Activated B cell treated with CpG ODN at 0.5 μM for 24 hours (primary cell): Measurements from ENCODE around the gene EXD3. TPM values are rescaled to one million over a fixed set of nuclear protein-coding genes. Genes with fewer than 3 reads are reported as not detected.
A peak's percentile ranks its signal among the peaks of the same experiment; 100 is the strongest.

Experiments used
- ATAC-seq: fragments of 200-7000 bp; cut with Tn5 transposase; one replicate; pipeline ENCODE4 v1.10.0; 2021; ENCODE audit warnings: low read depth, mild to moderate bottlenecking, moderate library complexity
- CTCF ChIA-PET: fragments of 350-600 bp; sonication (Branson Sonifier 250); formaldehyde crosslinking; loops from one replicate; lab custom pipeline; 2021; ENCODE audit warnings: antibody characterized with exemption; lab: Charles Lee
- POLR2A ChIA-PET: fragments of 350-600 bp; sonication (Branson Sonifier 250); formaldehyde crosslinking; loops from one replicate; lab custom pipeline; 2021; ENCODE audit warnings: antibody characterized with exemption; lab: Charles Lee
- DNase-seq: peaks from one replicate; pipeline ENCODE4 v3.0.0; 2022
- H3K27ac Mint-ChIP-seq: one replicate; pipeline ENCODE4 v1.8.0; 2020; ENCODE audit warnings: mixed read lengths
- H3K27me3 Mint-ChIP-seq: one replicate; pipeline ENCODE4 v1.8.0; 2021; ENCODE audit warnings: mixed read lengths
- H3K36me3 Mint-ChIP-seq: one replicate; pipeline ENCODE4 v1.8.0; 2021; ENCODE audit warnings: low read depth, mixed read lengths
- H3K4me1 Mint-ChIP-seq: one replicate; pipeline ENCODE4 v1.8.0; 2021; ENCODE audit warnings: mixed read lengths
- H3K4me3 Mint-ChIP-seq: one replicate; pipeline ENCODE4 v1.8.0; 2020; ENCODE audit warnings: mild to moderate bottlenecking, mixed read lengths
- H3K9me3 Mint-ChIP-seq: one replicate; pipeline ENCODE4 v1.8.0; 2020; ENCODE audit warnings: mixed read lengths
- CTCF ChIP-seq: fragments of 200-600 bp; IDR thresholded peaks from one replicate; pipeline ENCODE4 v1.8.0; 2022; ENCODE audit warnings: antibody characterized with exemption, mild to moderate bottlenecking
- intact Hi-C: fragments of 100-400 bp; cut with micrococcal nuclease; formaldehyde crosslinking; loops from one replicate; pipeline ENCODE4 v1.15.1; 2024
- total RNA-seq: library from RNA; stranded (reverse); gene quantifications from 2 replicates; pipeline ENCODE4 v1.2.3, GENCODE V29; 2022

Gene EXD3
- total RNA-seq, 1 donor from 2014 or later: 12.8 TPM

- Mint-ChIP-seq H3K9me3 (no peaks in the 10 kb centered on the region), H3K4me3 (peak overlapping the region; percentile 44), H3K27ac (no peak overlapping the region), H3K36me3 (peaks cover 3% of the 10 kb centered on the region), H3K4me1 (peaks cover 16% of the 10 kb centered on the region), H3K27me3 (no peaks in the 10 kb centered on the region)
- intact Hi-C loops: no loop called here
- TF ChIP-seq CTCF: no peak
- CTCF ChIA-PET: no interaction called here
- peak; percentile 28 for ATAC-seq
- POLR2A ChIA-PET: no interaction called here
- no peak for DNase-seq
Observed at GRCh38 chr9:137417161-137418021, 5.6 kb downstream of the EXD3 start.

GRCh38 chr9:137416563-137417151 lies 6.3 kb downstream of the EXD3 start:
- DNase-seq (no peak), ATAC-seq (no peak)
- H3K4me1 Mint-ChIP-seq: peaks cover 10% of the 10 kb centered on the region
- intact Hi-C loops: no loop called here
- H3K36me3 Mint-ChIP-seq: peaks cover 3% of the 10 kb centered on the region
- H3K4me3 Mint-ChIP-seq: no peak overlapping the region
- ChIA-PET POLR2A (no interaction called here), CTCF (no interaction called here)
- no peak for TF ChIP-seq CTCF
- no peaks in the 10 kb centered on the region for H3K9me3 Mint-ChIP-seq
- H3K27ac Mint-ChIP-seq: no peak overlapping the region
- H3K27me3 Mint-ChIP-seq: no peaks in the 10 kb centered on the region

GRCh38 chr9:137416006-137416562 lies 6.9 kb downstream of the EXD3 start:
- H3K4me1 Mint-ChIP-seq: peaks cover 13% of the 10 kb centered on the region
- intact Hi-C loops: no loop called here
- ChIA-PET POLR2A (no interaction called here), CTCF (no interaction called here)
- no peak for TF ChIP-seq CTCF
- H3K36me3 Mint-ChIP-seq: peaks cover 3% of the 10 kb centered on the region
- H3K4me3 Mint-ChIP-seq: no peak overlapping the region
- no peaks in the 10 kb centered on the region for H3K27me3 Mint-ChIP-seq
- DNase-seq (no peak), ATAC-seq (no peak)
- no peak overlapping the region for H3K27ac Mint-ChIP-seq
- H3K9me3 Mint-ChIP-seq: no peaks in the 10 kb centered on the region

- DNase-seq: no peak
- Mint-ChIP-seq H3K4me3 (no peak overlapping the region), H3K9me3 (no peaks in the 10 kb centered on the region), H3K27me3 (no peaks in the 10 kb centered on the region), H3K4me1 (peaks cover 14% of the 10 kb centered on the region), H3K27ac (no peak overlapping the region), H3K36me3 (peaks cover 3% of the 10 kb centered on the region)
- ChIA-PET POLR2A (no interaction called here), CTCF (interaction anchor here (1.0 kb wide), 1 partner anchor 28 kb away, joined by 3 read pairs; no protein-coding TSS in a partner anchor)
- no peak for TF ChIP-seq CTCF
- intact Hi-C loops: no loop called here
- ATAC-seq: no peak
Observed at GRCh38 chr9:137415451-137415850, 7.5 kb downstream of the EXD3 start.

GRCh38 chr9:137412431-137412830 lies 10.5 kb downstream of the EXD3 start:
- no peaks in the 10 kb centered on the region for H3K36me3 Mint-ChIP-seq
- no peak overlapping the region for H3K27ac Mint-ChIP-seq
- peaks cover 16% of the 10 kb centered on the region for H3K4me1 Mint-ChIP-seq
- H3K27me3 Mint-ChIP-seq: peaks cover 2% of the 10 kb centered on the region
- intact Hi-C loops: no loop called here
- no peak for TF ChIP-seq CTCF
- H3K4me3 Mint-ChIP-seq: no peak overlapping the region
- POLR2A ChIA-PET: interaction anchor here (1.5 kb wide), 1 partner anchor 11 kb away, joined by 6 read pairs; the partner anchor contains the start of genes EXD3 and NOXA1
- CTCF ChIA-PET: interaction anchor here (1.2 kb wide), 1 partner anchor 10 kb away, joined by 6 read pairs; the partner anchor contains the start of genes EXD3 and NOXA1
- ATAC-seq (no peak), DNase-seq (no peak)
- no peaks in the 10 kb centered on the region for H3K9me3 Mint-ChIP-seq
